GM23338 (cell line): ENCODE results near the gene NPAT. TPM values are rescaled to one million over a fixed set of nuclear protein-coding genes. Genes with fewer than 3 reads are reported as not detected.
A peak's percentile ranks its signal among the peaks of the same experiment; 100 is the strongest.

Source experiments
- ATAC-seq: fragments of 200-7000 bp; cut with Tn5 transposase; 3 replicates; pipeline ENCODE4 v1.9.1; 2020
- DNase-seq: peaks from one replicate; pipeline ENCODE4 v3.0.0-alpha.2; 2015; ENCODE audit warnings: low spot score
- H2AFZ ChIP-seq: fragments of 200-600 bp; sonication (generic); 2 replicates; pipeline ENCODE4 v1.8.0; 2016; ENCODE audit warnings: antibody characterized with exemption, mild to moderate bottlenecking, moderate library complexity
- H3F3A ChIP-seq: fragments of 200-600 bp; sonication (generic); replicated peaks from 2 replicates; pipeline ENCODE4 v1.8.0; 2017; ENCODE audit warnings: antibody characterized with exemption, mixed run types, low read depth
- H3K27ac ChIP-seq: fragments of 200-600 bp; sonication (generic); 2 replicates; pipeline ENCODE4 v1.6.1; 2016; ENCODE audit warnings: low read depth
- H3K27me3 ChIP-seq: fragments of 200-600 bp; sonication (generic); 2 replicates; pipeline ENCODE4 v1.8.0; 2016; ENCODE audit warnings: mild to moderate bottlenecking, mixed run types, moderate library complexity; ENCODE audit not compliant: insufficient read depth
- H3K36me3 ChIP-seq: fragments of 200-600 bp; sonication (generic); 2 replicates; pipeline ENCODE4 v1.8.0; 2016; ENCODE audit warnings: mild to moderate bottlenecking; ENCODE audit not compliant: insufficient read depth
- H3K4me1 ChIP-seq: fragments of 200-600 bp; sonication (generic); 2 replicates; pipeline ENCODE4 v1.8.0; 2016; ENCODE audit warnings: mild to moderate bottlenecking, moderate library complexity; ENCODE audit not compliant: insufficient read depth
- H3K4me2 ChIP-seq: fragments of 200-600 bp; sonication (generic); 2 replicates; pipeline ENCODE4 v1.7.1; 2017; ENCODE audit warnings: mixed run types
- H3K4me3 ChIP-seq: fragments of 200-600 bp; sonication (generic); 2 replicates; pipeline ENCODE4 v1.6.1; 2016; ENCODE audit warnings: mixed run types
- H3K79me2 ChIP-seq: fragments of 200-600 bp; sonication (generic); replicated peaks from 2 replicates; pipeline ENCODE4 v1.8.0; 2017; ENCODE audit warnings: mild to moderate bottlenecking; ENCODE audit not compliant: insufficient read depth
- H3K9me2 ChIP-seq: fragments of 200-600 bp; sonication (generic); 2 replicates; pipeline ENCODE4 v1.8.0; 2017; ENCODE audit not compliant: insufficient read depth
- H4K20me1 ChIP-seq: fragments of 200-600 bp; sonication (generic); replicated peaks from 2 replicates; pipeline ENCODE4 v1.8.0; 2017; ENCODE audit warnings: mild to moderate bottlenecking; ENCODE audit not compliant: insufficient read depth
- H3K27ac Mint-ChIP-seq: 2 replicates; pipeline ENCODE4 v1.8.0; 2020; ENCODE audit warnings: inconsistent platforms, mild to moderate bottlenecking, moderate library complexity, mixed read lengths
- H3K27me3 Mint-ChIP-seq: 3 replicates; pipeline ENCODE4 v1.8.0; 2022; ENCODE audit warnings: low read depth, mild to moderate bottlenecking, moderate library complexity, mixed read lengths, inconsistent platforms; ENCODE audit not compliant: insufficient read depth, poor library complexity
- H3K36me3 Mint-ChIP-seq: 3 replicates; pipeline ENCODE4 v1.8.0; 2021; ENCODE audit warnings: low read depth, mild to moderate bottlenecking, inconsistent platforms, moderate library complexity, mixed read lengths
- H3K4me1 Mint-ChIP-seq: 3 replicates; pipeline ENCODE4 v1.8.0; 2020; ENCODE audit warnings: mild to moderate bottlenecking, inconsistent platforms, mixed read lengths
- H3K4me3 Mint-ChIP-seq: 3 replicates; pipeline ENCODE4 v1.8.0; 2021; ENCODE audit warnings: moderate library complexity, mild to moderate bottlenecking, inconsistent platforms, mixed read lengths
- H3K9me3 Mint-ChIP-seq: 3 replicates; pipeline ENCODE4 v1.8.0; 2020; ENCODE audit warnings: moderate library complexity, mild to moderate bottlenecking, inconsistent platforms, mixed read lengths
- CREB1 ChIP-seq: fragments of 250-450 bp; sonication (Bioruptor Pico); IDR thresholded peaks from 2 replicates; pipeline ENCODE4 v1.5.0; 2020; ENCODE audit warnings: low read depth, mild to moderate bottlenecking, moderate library complexity
- EZH2 ChIP-seq: fragments of 200-600 bp; sonication (generic); IDR thresholded peaks from one replicate; pipeline ENCODE4 v1.8.0; 2017; ENCODE audit warnings: antibody characterized with exemption, mild to moderate bottlenecking, low read depth; ENCODE audit not compliant: unreplicated experiment
- EZH2phosphoT487 ChIP-seq: fragments of 200-600 bp; sonication (generic); IDR thresholded peaks from one replicate; pipeline ENCODE4 v1.8.1; 2018; ENCODE audit warnings: antibody characterized with exemption; ENCODE audit not compliant: unreplicated experiment
- JUNB ChIP-seq: IDR thresholded peaks from one replicate; pipeline ENCODE4 v1.6.1; 2016; ENCODE audit warnings: antibody characterized with exemption; ENCODE audit not compliant: unreplicated experiment
- NANOG ChIP-seq: IDR thresholded peaks from 2 replicates; pipeline ENCODE4 v1.6.1; 2016; ENCODE audit warnings: antibody characterized with exemption, borderline replicate concordance
- POLR2AphosphoS5 ChIP-seq: IDR thresholded peaks from 2 replicates; pipeline ENCODE4 v1.6.1; 2016; ENCODE audit warnings: antibody characterized with exemption, low read depth
- STAT1 ChIP-seq: IDR thresholded peaks from one replicate; pipeline ENCODE4 v1.6.1; 2016; ENCODE audit warnings: antibody characterized with exemption; ENCODE audit not compliant: unreplicated experiment
- ZNF331 ChIP-seq: fragments of 250-450 bp; sonication (Bioruptor Pico); IDR thresholded peaks from 2 replicates; pipeline ENCODE4 v1.5.0; 2020; ENCODE audit warnings: low read depth, mild to moderate bottlenecking, moderate library complexity
- polyA plus RNA-seq: library from polyadenylated mRNA; unstranded; fragments of >200 nt; fragmentation: Nextera tagmentation; extraction: Ambion mirVana; gene quantifications from 2 replicates; pipeline ENCODE4 v1.2.1, GENCODE V29; 2016
- total RNA-seq: library from RNA; depleted of rRNA; stranded (reverse); fragments of >200 nt; shearing (Covaris generic); gene quantifications from 2 replicates; pipeline ENCODE4 v1.2.3, GENCODE V29; 2014
- TF ChIP-seq, protein P1 (sequence below), 2 experiments: fragments of 200-600 bp in 1 of 2; sonication (generic) in 1 of 2; conservative IDR thresholded peaks; 2 replicates each; pipeline versions ENCODE4 v1.5.1 to v1.6.1; 2016 to 2017; ENCODE audit warnings: antibody characterized with exemption in 2 of 2, low read depth in 2 of 2, mild to moderate bottlenecking in 2 of 2, moderate library complexity in 1 of 2
- TF ChIP-seq, protein P2 (sequence below): fragments of 250-450 bp; sonication (Bioruptor Pico); IDR thresholded peaks from 2 replicates; pipeline ENCODE4 v1.5.0; 2020; ENCODE audit warnings: mild to moderate bottlenecking, moderate library complexity
- TF ChIP-seq, protein P3 (sequence below): IDR thresholded peaks from 2 replicates; pipeline ENCODE4 v1.6.1; 2016; ENCODE audit warnings: antibody characterized with exemption
- TF ChIP-seq, protein P4 (sequence below): IDR thresholded peaks from one replicate; pipeline ENCODE4 v1.6.1; 2018; ENCODE audit warnings: antibody characterized with exemption; ENCODE audit not compliant: unreplicated experiment

The NPAT gene
- total and polyA plus RNA-seq, 2 experiments from 2014 or later, result 24.2 to 25.1 TPM

DNA sequence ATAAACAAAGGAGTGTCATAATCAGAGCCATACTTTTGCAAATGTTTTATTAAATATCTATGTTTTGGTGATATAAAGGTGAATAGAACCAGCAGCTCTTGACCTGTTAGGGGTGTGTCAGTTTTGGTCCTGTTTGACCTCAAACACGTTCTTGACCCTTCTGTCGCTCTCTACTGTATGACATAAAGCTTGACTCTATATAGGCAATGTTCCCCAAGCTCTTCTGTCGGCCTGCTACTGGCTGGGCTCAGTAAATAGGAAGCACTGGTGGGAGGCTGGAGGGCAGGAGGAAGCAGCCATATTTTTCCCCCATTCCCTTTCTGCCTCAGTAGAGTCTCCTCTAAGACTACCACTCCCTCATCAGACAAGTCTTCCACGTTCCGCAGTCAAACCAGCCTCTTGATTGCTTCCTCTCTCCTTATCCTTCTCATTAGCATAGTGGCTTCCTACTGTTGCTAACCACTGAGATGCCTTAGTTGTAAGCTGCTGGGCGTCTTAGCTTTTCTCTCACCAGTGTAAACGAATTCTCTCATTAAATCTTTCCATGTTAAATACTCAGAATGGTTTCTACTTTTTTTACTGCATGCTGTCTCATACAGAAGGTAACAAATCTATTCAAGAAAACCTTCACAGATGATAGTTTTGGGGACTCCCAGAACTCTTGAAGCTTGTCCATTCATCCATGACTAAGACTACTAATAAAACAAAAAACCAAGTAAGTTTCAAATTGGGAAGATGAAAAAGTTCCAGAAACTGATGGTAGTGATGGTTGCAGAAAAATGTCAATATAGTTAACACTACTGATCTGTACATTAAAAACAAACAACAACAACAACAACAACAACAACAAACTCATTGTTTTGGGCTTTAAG, 3.3 kb downstream of the NPAT start:
- DNase-seq (peak; percentile 63), ATAC-seq (peak; percentile 11)
- H3K36me3 ChIP-seq, result no peaks in the 10 kb centered on the region
- no peak overlapping the region for H2AFZ ChIP-seq
- H3K9me2 ChIP-seq, result no peaks in the 10 kb centered on the region
- peaks cover 88% of the 10 kb centered on the region for H3K79me2 ChIP-seq
- Mint-ChIP-seq H3K4me1 (peaks cover 27% of the 10 kb centered on the region), H3K4me3 (peak overlapping the region; percentile 34), H3K27me3 (no peaks in the 10 kb centered on the region), H3K36me3 (peaks cover 4% of the 10 kb centered on the region; the same call in 2 of the 3 replicates), H3K27ac (peak overlapping the region; percentile 48), H3K9me3 (no peaks in the 10 kb centered on the region)
- H3K4me3 ChIP-seq, result peak overlapping the region; percentile 3; the same call in 1 of the 2 replicates
- H3K27me3 ChIP-seq, result no peaks in the 10 kb centered on the region
- peaks cover 39% of the 10 kb centered on the region for H4K20me1 ChIP-seq
- H3K4me1 ChIP-seq, result peaks cover 21% of the 10 kb centered on the region
- peak overlapping the region; percentile 90 for H3K4me2 ChIP-seq
- TF ChIP-seq POLR2AphosphoS5 (no peak), CREB1 (no peak), ZNF331 (CRISPR knock-in tag) (no peak), EZH2 (no peak), NANOG (no peak), STAT1 (no peak), JUNB (no peak), EZH2phosphoT487 (no peak)
- TF ChIP-seq, protein P1, sequence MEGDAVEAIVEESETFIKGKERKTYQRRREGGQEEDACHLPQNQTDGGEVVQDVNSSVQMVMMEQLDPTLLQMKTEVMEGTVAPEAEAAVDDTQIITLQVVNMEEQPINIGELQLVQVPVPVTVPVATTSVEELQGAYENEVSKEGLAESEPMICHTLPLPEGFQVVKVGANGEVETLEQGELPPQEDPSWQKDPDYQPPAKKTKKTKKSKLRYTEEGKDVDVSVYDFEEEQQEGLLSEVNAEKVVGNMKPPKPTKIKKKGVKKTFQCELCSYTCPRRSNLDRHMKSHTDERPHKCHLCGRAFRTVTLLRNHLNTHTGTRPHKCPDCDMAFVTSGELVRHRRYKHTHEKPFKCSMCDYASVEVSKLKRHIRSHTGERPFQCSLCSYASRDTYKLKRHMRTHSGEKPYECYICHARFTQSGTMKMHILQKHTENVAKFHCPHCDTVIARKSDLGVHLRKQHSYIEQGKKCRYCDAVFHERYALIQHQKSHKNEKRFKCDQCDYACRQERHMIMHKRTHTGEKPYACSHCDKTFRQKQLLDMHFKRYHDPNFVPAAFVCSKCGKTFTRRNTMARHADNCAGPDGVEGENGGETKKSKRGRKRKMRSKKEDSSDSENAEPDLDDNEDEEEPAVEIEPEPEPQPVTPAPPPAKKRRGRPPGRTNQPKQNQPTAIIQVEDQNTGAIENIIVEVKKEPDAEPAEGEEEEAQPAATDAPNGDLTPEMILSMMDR (conservative IDR thresholded peaks at IDR 0.05; ENCODE audit: low read depth in 2 of 2), result no peak
- TF ChIP-seq, protein P2, sequence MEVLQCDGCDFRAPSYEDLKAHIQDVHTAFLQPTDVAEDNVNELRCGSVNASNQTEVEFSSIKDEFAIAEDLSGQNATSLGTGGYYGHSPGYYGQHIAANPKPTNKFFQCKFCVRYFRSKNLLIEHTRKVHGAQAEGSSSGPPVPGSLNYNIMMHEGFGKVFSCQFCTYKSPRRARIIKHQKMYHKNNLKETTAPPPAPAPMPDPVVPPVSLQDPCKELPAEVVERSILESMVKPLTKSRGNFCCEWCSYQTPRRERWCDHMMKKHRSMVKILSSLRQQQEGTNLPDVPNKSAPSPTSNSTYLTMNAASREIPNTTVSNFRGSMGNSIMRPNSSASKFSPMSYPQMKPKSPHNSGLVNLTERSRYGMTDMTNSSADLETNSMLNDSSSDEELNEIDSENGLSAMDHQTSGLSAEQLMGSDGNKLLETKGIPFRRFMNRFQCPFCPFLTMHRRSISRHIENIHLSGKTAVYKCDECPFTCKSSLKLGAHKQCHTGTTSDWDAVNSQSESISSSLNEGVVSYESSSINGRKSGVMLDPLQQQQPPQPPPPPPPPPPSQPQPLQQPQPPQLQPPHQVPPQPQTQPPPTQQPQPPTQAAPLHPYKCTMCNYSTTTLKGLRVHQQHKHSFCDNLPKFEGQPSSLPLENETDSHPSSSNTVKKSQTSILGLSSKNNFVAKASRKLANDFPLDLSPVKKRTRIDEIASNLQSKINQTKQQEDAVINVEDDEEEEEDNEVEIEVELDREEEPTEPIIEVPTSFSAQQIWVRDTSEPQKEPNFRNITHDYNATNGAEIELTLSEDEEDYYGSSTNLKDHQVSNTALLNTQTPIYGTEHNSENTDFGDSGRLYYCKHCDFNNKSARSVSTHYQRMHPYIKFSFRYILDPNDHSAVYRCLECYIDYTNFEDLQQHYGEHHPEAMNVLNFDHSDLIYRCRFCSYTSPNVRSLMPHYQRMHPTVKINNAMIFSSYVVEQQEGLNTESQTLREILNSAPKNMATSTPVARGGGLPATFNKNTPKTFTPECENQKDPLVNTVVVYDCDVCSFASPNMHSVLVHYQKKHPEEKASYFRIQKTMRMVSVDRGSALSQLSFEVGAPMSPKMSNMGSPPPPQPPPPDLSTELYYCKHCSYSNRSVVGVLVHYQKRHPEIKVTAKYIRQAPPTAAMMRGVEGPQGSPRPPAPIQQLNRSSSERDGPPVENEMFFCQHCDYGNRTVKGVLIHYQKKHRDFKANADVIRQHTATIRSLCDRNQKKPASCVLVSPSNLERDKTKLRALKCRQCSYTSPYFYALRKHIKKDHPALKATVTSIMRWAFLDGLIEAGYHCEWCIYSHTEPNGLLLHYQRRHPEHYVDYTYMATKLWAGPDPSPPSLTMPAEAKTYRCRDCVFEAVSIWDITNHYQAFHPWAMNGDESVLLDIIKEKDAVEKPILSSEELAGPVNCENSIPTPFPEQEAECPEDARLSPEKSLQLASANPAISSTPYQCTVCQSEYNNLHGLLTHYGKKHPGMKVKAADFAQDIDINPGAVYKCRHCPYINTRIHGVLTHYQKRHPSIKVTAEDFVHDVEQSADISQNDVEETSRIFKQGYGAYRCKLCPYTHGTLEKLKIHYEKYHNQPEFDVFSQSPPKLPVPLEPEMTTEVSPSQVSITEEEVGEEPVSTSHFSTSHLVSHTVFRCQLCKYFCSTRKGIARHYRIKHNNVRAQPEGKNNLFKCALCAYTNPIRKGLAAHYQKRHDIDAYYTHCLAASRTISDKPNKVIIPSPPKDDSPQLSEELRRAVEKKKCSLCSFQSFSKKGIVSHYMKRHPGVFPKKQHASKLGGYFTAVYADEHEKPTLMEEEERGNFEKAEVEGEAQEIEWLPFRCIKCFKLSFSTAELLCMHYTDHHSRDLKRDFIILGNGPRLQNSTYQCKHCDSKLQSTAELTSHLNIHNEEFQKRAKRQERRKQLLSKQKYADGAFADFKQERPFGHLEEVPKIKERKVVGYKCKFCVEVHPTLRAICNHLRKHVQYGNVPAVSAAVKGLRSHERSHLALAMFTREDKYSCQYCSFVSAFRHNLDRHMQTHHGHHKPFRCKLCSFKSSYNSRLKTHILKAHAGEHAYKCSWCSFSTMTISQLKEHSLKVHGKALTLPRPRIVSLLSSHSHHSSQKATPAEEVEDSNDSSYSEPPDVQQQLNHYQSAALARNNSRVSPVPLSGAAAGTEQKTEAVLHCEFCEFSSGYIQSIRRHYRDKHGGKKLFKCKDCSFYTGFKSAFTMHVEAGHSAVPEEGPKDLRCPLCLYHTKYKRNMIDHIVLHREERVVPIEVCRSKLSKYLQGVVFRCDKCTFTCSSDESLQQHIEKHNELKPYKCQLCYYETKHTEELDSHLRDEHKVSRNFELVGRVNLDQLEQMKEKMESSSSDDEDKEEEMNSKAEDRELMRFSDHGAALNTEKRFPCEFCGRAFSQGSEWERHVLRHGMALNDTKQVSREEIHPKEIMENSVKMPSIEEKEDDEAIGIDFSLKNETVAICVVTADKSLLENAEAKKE, result no peak
- TF ChIP-seq, protein P3, sequence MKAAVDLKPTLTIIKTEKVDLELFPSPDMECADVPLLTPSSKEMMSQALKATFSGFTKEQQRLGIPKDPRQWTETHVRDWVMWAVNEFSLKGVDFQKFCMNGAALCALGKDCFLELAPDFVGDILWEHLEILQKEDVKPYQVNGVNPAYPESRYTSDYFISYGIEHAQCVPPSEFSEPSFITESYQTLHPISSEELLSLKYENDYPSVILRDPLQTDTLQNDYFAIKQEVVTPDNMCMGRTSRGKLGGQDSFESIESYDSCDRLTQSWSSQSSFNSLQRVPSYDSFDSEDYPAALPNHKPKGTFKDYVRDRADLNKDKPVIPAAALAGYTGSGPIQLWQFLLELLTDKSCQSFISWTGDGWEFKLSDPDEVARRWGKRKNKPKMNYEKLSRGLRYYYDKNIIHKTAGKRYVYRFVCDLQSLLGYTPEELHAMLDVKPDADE, result no peak
- TF ChIP-seq, protein P4, sequence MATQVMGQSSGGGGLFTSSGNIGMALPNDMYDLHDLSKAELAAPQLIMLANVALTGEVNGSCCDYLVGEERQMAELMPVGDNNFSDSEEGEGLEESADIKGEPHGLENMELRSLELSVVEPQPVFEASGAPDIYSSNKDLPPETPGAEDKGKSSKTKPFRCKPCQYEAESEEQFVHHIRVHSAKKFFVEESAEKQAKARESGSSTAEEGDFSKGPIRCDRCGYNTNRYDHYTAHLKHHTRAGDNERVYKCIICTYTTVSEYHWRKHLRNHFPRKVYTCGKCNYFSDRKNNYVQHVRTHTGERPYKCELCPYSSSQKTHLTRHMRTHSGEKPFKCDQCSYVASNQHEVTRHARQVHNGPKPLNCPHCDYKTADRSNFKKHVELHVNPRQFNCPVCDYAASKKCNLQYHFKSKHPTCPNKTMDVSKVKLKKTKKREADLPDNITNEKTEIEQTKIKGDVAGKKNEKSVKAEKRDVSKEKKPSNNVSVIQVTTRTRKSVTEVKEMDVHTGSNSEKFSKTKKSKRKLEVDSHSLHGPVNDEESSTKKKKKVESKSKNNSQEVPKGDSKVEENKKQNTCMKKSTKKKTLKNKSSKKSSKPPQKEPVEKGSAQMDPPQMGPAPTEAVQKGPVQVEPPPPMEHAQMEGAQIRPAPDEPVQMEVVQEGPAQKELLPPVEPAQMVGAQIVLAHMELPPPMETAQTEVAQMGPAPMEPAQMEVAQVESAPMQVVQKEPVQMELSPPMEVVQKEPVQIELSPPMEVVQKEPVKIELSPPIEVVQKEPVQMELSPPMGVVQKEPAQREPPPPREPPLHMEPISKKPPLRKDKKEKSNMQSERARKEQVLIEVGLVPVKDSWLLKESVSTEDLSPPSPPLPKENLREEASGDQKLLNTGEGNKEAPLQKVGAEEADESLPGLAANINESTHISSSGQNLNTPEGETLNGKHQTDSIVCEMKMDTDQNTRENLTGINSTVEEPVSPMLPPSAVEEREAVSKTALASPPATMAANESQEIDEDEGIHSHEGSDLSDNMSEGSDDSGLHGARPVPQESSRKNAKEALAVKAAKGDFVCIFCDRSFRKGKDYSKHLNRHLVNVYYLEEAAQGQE, result no peak
- H3F3A ChIP-seq, result peaks cover 5% of the 10 kb centered on the region
- H3K27ac ChIP-seq, result no peak overlapping the region
